Fibroblast of skin of left biceps (primary cell): Measurements from ENCODE around the gene PRRC2C.

ENCODE experiments used
- DNase-seq, 2 experiments: peaks; one replicate each; pipeline ENCODE4 v3.0.0-alpha.2; 2013; ENCODE audit warnings: low read depth in 2 of 2

Gene PRRC2C

DNA sequence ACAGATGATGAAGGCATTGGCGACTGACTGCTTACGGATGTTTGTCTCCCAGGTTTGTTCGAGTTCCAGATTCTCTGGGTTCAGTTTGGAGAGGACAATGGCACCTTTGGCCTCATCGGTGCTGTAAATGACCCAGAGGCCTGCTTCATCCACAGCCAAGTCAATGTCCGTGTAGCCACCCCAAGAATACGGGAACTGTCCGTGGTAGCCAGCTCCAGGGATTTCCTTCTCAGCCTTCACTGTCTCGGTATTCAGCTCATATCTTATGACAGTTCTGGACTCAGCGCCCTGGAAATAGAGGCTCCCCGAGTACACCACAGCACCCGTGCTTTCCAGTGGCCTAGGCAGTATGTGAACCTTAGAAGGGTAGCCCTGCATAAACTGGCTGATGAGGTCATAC, 150.8 kb downstream of the PRRC2C start:
- no peak for DNase-seq

DNA sequence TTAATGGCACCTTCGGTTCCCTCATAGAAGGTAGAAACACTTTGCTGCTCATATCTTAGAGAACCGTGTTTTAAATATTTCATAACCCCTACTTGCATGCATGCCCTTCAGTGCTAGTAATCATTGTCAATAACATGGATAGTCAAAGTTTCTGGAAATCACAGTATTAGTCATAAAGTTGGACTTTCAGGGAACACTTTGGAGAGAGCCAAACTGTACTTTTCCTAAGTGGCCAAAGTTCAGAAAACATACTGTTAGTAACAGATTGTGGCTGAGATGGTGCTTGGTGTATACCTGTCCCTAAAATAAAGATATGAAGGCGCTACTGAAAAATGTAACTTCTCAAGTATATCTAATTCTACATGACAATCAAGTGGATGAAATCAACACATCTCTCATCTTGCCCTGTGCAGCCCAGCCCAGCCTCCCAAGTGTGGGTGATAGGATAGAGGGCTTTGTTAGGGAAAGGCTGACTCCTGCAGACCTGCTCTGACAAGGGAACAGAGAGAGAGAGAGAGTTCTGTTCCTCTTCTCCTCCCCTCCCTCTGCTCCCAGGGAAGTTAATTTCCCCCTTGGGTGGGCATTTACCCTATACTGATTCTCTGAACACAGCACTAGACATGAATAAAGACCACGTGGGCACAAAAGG, 152.7 kb downstream of the PRRC2C start:
- no peak for DNase-seq

GRCh38 chr1:171640225-171640624, 154.9 kb downstream of the PRRC2C start:
- DNase-seq, result no peak

DNA sequence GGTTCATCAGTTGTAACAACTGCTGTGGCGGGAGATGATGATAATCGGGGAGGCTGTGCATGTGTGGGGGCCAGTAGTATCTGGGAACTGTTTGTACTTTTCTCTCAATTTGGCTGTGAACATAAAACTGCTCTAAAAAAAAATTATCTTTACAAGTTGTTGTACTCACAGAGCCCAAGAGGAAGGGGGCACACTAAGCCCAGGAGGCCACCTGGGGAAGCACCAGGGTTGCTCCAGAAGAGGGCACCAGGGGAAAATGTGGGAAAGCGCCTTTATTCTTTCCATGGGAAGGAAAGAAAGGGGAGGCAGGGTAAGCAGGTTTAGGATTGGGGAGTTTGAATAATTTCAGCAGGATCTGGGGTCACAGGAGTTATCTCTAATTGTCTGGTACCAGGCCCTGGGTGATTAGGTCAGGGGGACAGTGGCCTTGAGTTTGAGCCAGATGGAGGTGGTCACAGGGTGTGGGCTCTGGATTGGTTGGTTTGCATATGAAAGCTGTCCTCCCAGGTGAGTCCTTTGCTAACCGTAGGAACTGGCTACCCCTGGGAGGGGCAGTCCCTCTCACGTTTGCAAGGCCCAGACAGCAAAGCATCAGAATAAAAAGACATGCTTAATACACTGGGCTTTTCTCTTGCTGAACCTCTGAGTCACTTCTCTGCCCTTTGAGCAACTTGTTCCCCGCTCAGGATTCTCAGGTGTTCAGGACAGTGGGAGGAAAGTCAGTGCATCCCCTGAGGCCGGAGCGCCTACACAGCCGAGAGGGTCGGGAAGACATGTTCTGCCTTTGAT, 155.9 kb downstream of the PRRC2C start:
- DNase-seq, result no peak

DNA sequence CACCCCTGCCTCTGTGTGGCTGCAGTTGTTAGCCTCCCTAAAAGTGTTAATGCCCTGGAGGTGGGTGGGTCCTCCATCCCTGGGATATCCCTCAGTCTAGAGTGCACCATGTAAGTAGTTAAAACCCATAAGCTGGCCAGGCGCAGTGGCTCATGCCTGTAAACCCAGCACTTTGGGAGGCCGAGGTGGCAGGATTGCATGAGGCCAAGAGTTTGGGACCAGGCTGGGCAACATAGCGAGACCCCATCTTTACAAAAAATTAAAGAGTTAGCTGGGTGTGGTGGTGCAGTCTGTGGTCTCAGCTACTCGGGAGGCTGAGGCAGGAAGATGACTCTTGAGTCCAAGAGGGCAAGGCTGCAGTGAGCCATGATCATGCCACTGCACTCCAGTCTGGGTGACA, 156.9 kb downstream of the PRRC2C start:
- no peak for DNase-seq
